HepG2 (cell line): ENCODE data around the gene ACE. TPM values are rescaled to one million over a fixed set of nuclear protein-coding genes. Genes with fewer than 3 reads are reported as not detected.
A peak's percentile ranks its signal among the peaks of the same experiment; 100 is the strongest.

Source experiments
- HES4 ChIP-seq: sonication (generic); formaldehyde crosslinking; IDR thresholded peaks from 2 replicates; pipeline ENCODE4 v1.9.0; 2021; ENCODE audit warnings: mild to moderate bottlenecking, missing genetic modification reagents, borderline replicate concordance
- HMG20B ChIP-seq: conservative IDR thresholded peaks from 2 replicates; pipeline ENCODE4 v1.6.1; 2016; ENCODE audit warnings: missing genetic modification reagents, missing compliant biosample characterization
- REST ChIP-seq, 2 experiments: IDR thresholded peaks; 2 replicates each; pipeline ENCODE4 v1.6.1; 2011 to 2012; ENCODE audit warnings: low read length in 2 of 2, borderline replicate concordance in 1 of 2, low read depth in 1 of 2, mild to moderate bottlenecking in 1 of 2, moderate library complexity in 1 of 2
- SOX13 ChIP-seq, 3 experiments: fragments of 450-650 bp in 1 of 3; sonication (generic) in 1 of 3; formaldehyde crosslinking in 1 of 3; IDR thresholded peaks in 2 of 3; conservative IDR thresholded peaks in 1 of 3; 2 replicates each; pipeline versions ENCODE4 v1.5.0 to v1.6.1; 2016 to 2020; ENCODE audit warnings: antibody characterized with exemption in 1 of 3, mild to moderate bottlenecking in 1 of 3, missing compliant biosample characterization in 1 of 3, missing genetic modification reagents in 1 of 3, moderate library complexity in 1 of 3
- ZC3H4 ChIP-seq: sonication (generic); formaldehyde crosslinking; IDR thresholded peaks from 2 replicates; pipeline ENCODE4 v1.4.0; 2020; ENCODE audit warnings: missing genetic modification reagents, borderline replicate concordance
- ZKSCAN5 ChIP-seq: sonication (generic); formaldehyde crosslinking; IDR thresholded peaks from 2 replicates; pipeline ENCODE4 v1.5.1; 2020; ENCODE audit warnings: mild to moderate bottlenecking, missing genetic modification reagents
- ZNF12 ChIP-seq: sonication (generic); formaldehyde crosslinking; IDR thresholded peaks from 2 replicates; pipeline ENCODE4 v1.5.0; 2020; ENCODE audit warnings: missing genetic modification reagents
- ZNF883 ChIP-seq: sonication (generic); formaldehyde crosslinking; IDR thresholded peaks from 2 replicates; pipeline ENCODE4 v1.5.1; 2020; ENCODE audit warnings: mild to moderate bottlenecking, missing genetic modification reagents; ENCODE audit errors: not compliant biosample characterization
- polyA plus RNA-seq, 8 experiments: library from polyadenylated mRNA; depleted of rRNA in 3 of 8; stranded (reverse) in 7 of 8; unstranded in 1 of 8; fragments of >200 nt; fragmentation: Illumina TruSeq in 4 of 8; extraction: Trizol in 4 of 8; gene quantifications; 2 replicates each; pipeline versions ENCODE4 v1.2.1 to v1.2.3, GENCODE V29; 2011 to 2016; ENCODE audit warnings: low read depth in 4 of 8, missing spikeins in 1 of 8, mixed read lengths in 1 of 8; ENCODE audit not compliant: insufficient read depth in 1 of 8
- total RNA-seq, 5 experiments: library from RNA; depleted of rRNA; stranded (reverse); fragments of >200 nt; fragmentation: Illumina TruSeq; extraction: Trizol; gene quantifications; 2 replicates each; pipeline ENCODE4 v1.2.3, GENCODE V29; 2016; ENCODE audit warnings: low read depth in 1 of 5
- TF ChIP-seq, protein P1 (sequence below): sonication (generic); formaldehyde crosslinking; IDR thresholded peaks from 2 replicates; pipeline ENCODE4 v1.4.0; 2020; ENCODE audit warnings: mild to moderate bottlenecking, low read depth, missing genetic modification reagents
- TF ChIP-seq, protein P2 (sequence below): sonication (generic); formaldehyde crosslinking; IDR thresholded peaks from 2 replicates; pipeline ENCODE4 v1.8.0; 2022; ENCODE audit warnings: missing genetic modification reagents, mild to moderate bottlenecking, borderline replicate concordance
- TF ChIP-seq, protein P3 (sequence below): IDR thresholded peaks from 2 replicates; pipeline ENCODE4 v1.6.1; 2012; ENCODE audit warnings: inconsistent platforms
- TF ChIP-seq, protein P4 (sequence below), 2 experiments: fragments of 450-650 bp in 1 of 2; sonication (generic) in 1 of 2; formaldehyde crosslinking; IDR thresholded peaks; 2 replicates each; pipeline versions ENCODE4 v1.5.0 to v1.8.0; 2020 to 2022; ENCODE audit warnings: mild to moderate bottlenecking in 1 of 2, missing genetic modification reagents in 1 of 2
- TF ChIP-seq, protein P5 (sequence below): sonication (generic); formaldehyde crosslinking; IDR thresholded peaks from 2 replicates; pipeline ENCODE4 v1.5.1; 2020; ENCODE audit warnings: mild to moderate bottlenecking, missing genetic modification reagents, borderline replicate concordance

The ACE gene
- total and polyA plus RNA-seq, 2 of the 13 experiments (the other 11 are each of a cell fraction or from before 2014, with no cell fraction given) = 0.08 to 0.13 TPM

GRCh38 chr17:63516910-63517824 is 40.3 kb downstream of the ACE start (continued):
- TF ChIP-seq ZC3H4 (no peak), HES4 (CRISPR knock-in tag) (no peak), REST (IDR thresholded peaks at IDR 0.05; ENCODE audit: borderline replicate concordance in 1 of 2, low read depth in 1 of 2, low read length in 2 of 2) (no peak), ZNF12 (CRISPR knock-in tag) (no peak), SOX13 (IDR thresholded peaks at IDR 0.05) (no peak), SOX13 (CRISPR knock-in tag; conservative IDR thresholded peaks at IDR 0.05 in 1 of 2, IDR thresholded peaks at IDR 0.05 in 1 of 2) (peak in 1 of 2 experiments; percentile 45; a peak in 1 of 4 replicates), HMG20B (CRISPR knock-in tag) (no peak), ZNF883 (CRISPR knock-in tag) (no peak), ZKSCAN5 (peak; percentile 97)
- TF ChIP-seq, protein P1, sequence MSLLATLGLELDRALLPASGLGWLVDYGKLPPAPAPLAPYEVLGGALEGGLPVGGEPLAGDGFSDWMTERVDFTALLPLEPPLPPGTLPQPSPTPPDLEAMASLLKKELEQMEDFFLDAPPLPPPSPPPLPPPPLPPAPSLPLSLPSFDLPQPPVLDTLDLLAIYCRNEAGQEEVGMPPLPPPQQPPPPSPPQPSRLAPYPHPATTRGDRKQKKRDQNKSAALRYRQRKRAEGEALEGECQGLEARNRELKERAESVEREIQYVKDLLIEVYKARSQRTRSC (CRISPR knock-in tag) = no peak
- TF ChIP-seq, protein P2, sequence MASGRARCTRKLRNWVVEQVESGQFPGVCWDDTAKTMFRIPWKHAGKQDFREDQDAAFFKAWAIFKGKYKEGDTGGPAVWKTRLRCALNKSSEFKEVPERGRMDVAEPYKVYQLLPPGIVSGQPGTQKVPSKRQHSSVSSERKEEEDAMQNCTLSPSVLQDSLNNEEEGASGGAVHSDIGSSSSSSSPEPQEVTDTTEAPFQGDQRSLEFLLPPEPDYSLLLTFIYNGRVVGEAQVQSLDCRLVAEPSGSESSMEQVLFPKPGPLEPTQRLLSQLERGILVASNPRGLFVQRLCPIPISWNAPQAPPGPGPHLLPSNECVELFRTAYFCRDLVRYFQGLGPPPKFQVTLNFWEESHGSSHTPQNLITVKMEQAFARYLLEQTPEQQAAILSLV = peak; percentile 76; the same call in 1 of the 2 replicates
- TF ChIP-seq, protein P3, sequence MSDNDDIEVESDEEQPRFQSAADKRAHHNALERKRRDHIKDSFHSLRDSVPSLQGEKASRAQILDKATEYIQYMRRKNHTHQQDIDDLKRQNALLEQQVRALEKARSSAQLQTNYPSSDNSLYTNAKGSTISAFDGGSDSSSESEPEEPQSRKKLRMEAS = peak; percentile 67
- TF ChIP-seq, protein P4, sequence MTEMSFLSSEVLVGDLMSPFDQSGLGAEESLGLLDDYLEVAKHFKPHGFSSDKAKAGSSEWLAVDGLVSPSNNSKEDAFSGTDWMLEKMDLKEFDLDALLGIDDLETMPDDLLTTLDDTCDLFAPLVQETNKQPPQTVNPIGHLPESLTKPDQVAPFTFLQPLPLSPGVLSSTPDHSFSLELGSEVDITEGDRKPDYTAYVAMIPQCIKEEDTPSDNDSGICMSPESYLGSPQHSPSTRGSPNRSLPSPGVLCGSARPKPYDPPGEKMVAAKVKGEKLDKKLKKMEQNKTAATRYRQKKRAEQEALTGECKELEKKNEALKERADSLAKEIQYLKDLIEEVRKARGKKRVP (CRISPR knock-in tag; IDR thresholded peaks at IDR 0.05) = peak in 1 of 2 experiments; percentile 52; a peak in 1 of 4 replicates
- TF ChIP-seq, protein P5, sequence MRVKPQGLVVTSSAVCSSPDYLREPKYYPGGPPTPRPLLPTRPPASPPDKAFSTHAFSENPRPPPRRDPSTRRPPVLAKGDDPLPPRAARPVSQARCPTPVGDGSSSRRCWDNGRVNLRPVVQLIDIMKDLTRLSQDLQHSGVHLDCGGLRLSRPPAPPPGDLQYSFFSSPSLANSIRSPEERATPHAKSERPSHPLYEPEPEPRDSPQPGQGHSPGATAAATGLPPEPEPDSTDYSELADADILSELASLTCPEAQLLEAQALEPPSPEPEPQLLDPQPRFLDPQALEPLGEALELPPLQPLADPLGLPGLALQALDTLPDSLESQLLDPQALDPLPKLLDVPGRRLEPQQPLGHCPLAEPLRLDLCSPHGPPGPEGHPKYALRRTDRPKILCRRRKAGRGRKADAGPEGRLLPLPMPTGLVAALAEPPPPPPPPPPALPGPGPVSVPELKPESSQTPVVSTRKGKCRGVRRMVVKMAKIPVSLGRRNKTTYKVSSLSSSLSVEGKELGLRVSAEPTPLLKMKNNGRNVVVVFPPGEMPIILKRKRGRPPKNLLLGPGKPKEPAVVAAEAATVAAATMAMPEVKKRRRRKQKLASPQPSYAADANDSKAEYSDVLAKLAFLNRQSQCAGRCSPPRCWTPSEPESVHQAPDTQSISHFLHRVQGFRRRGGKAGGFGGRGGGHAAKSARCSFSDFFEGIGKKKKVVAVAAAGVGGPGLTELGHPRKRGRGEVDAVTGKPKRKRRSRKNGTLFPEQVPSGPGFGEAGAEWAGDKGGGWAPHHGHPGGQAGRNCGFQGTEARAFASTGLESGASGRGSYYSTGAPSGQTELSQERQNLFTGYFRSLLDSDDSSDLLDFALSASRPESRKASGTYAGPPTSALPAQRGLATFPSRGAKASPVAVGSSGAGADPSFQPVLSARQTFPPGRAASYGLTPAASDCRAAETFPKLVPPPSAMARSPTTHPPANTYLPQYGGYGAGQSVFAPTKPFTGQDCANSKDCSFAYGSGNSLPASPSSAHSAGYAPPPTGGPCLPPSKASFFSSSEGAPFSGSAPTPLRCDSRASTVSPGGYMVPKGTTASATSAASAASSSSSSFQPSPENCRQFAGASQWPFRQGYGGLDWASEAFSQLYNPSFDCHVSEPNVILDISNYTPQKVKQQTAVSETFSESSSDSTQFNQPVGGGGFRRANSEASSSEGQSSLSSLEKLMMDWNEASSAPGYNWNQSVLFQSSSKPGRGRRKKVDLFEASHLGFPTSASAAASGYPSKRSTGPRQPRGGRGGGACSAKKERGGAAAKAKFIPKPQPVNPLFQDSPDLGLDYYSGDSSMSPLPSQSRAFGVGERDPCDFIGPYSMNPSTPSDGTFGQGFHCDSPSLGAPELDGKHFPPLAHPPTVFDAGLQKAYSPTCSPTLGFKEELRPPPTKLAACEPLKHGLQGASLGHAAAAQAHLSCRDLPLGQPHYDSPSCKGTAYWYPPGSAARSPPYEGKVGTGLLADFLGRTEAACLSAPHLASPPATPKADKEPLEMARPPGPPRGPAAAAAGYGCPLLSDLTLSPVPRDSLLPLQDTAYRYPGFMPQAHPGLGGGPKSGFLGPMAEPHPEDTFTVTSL (CRISPR knock-in tag) = peak; percentile 85
